Ovary (tissue), 3 donors: ENCODE measurements around the gene EIF3K.

Experiments
- CTCF ChIP-seq, 3 donors: fragments of 450-650 bp in 2 of 3; fragments of 200-600 bp in 1 of 3; IDR thresholded peaks; one replicate each; pipeline versions ENCODE4 v1.5.1 to v1.8.0; 2016 to 2022; ENCODE audit warnings: antibody characterized with exemption in 3 of 3, mild to moderate bottlenecking in 1 of 3
- POLR2A ChIP-seq: fragments of 450-650 bp; IDR thresholded peaks from one replicate; pipeline ENCODE4 v1.6.1; 2017; ENCODE audit warnings: antibody characterized with exemption, mild to moderate bottlenecking, moderate library complexity
- donor health status: DM: no; HTN: no; CAD: no.

DNA sequence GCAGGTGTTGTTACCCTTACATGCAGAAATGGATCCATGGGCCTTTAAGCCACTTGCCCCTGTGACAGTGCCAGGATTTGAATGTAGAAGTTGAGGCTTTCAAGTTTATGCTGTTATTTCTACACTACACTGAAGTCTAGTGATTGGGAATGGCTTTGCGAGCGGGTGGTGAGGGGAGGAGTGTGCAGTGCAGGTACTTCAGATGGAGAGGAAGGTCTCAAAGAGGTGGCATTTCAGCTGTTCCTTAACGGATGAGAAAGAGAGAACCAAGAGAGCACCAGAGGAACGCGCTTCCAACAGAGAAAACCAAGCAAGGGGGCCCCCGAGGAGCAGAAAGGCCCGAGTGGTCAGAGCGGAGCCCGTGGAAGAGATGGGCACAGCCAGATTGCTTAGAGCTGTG lies 41.7 kb downstream of the EIF3K start:
- no peak for TF ChIP-seq POLR2A
- TF ChIP-seq CTCF (IDR thresholded peaks at IDR 0.05), result no peak
